GM23248 (cell line): ENCODE measurements around the gene DLG2. TPM values are rescaled to one million over a fixed set of nuclear protein-coding genes. Genes with fewer than 3 reads are reported as not detected.

Experiments
- DNase-seq: peaks from one replicate; pipeline ENCODE4 v3.0.0-alpha.2; 2015
- H2AFZ ChIP-seq: fragments of 200-600 bp; sonication (generic); 2 replicates; pipeline ENCODE4 v1.6.1; 2016; ENCODE audit warnings: antibody characterized with exemption
- H3F3A ChIP-seq: fragments of 200-600 bp; sonication (generic); 2 replicates; pipeline ENCODE4 v1.6.1; 2016; ENCODE audit warnings: mild to moderate bottlenecking, antibody characterized with exemption, mixed run types; ENCODE audit not compliant: insufficient read depth
- H3K27ac ChIP-seq: fragments of 200-600 bp; sonication (generic); 2 replicates; pipeline ENCODE4 v1.5.1; 2016; ENCODE audit warnings: mild to moderate bottlenecking
- H3K27me3 ChIP-seq: fragments of 200-600 bp; sonication (generic); replicated peaks from 2 replicates; pipeline ENCODE4 v1.6.1; 2016; ENCODE audit warnings: mild to moderate bottlenecking; ENCODE audit not compliant: insufficient read depth
- H3K36me3 ChIP-seq: fragments of 200-600 bp; sonication (generic); 2 replicates; pipeline ENCODE4 v1.6.1; 2016; ENCODE audit warnings: low read depth, mild to moderate bottlenecking
- H3K4me1 ChIP-seq: fragments of 200-600 bp; sonication (generic); 2 replicates; pipeline ENCODE4 v1.6.1; 2016; ENCODE audit warnings: mild to moderate bottlenecking; ENCODE audit not compliant: insufficient read depth
- H3K4me2 ChIP-seq: fragments of 200-600 bp; sonication (generic); one replicate; pipeline ENCODE4 v1.6.1; 2016; ENCODE audit warnings: mild to moderate bottlenecking; ENCODE audit not compliant: unreplicated experiment
- H3K4me3 ChIP-seq: fragments of 200-600 bp; sonication (generic); 2 replicates; pipeline ENCODE4 v1.5.1; 2016; ENCODE audit warnings: mild to moderate bottlenecking
- H3K79me2 ChIP-seq: fragments of 200-600 bp; sonication (generic); 2 replicates; pipeline ENCODE4 v1.6.1; 2016; ENCODE audit warnings: mild to moderate bottlenecking; ENCODE audit not compliant: insufficient read depth
- H3K9ac ChIP-seq: fragments of 200-600 bp; sonication (generic); 2 replicates; pipeline ENCODE4 v1.6.1; 2016; ENCODE audit warnings: mild to moderate bottlenecking
- H3K9me2 ChIP-seq: fragments of 200-600 bp; sonication (generic); 2 replicates; pipeline ENCODE4 v1.6.1; 2016; ENCODE audit warnings: mixed run types, mild to moderate bottlenecking, moderate library complexity; ENCODE audit not compliant: insufficient read depth
- H3K9me3 ChIP-seq: fragments of 200-600 bp; sonication (generic); one replicate; pipeline ENCODE4 v1.6.1; 2017; ENCODE audit warnings: low read depth
- H4K20me1 ChIP-seq: fragments of 200-600 bp; sonication (generic); 2 replicates; pipeline ENCODE4 v1.6.0; 2016; ENCODE audit not compliant: insufficient read depth
- EZH2 ChIP-seq: fragments of 200-600 bp; sonication (generic); IDR thresholded peaks from 2 replicates; pipeline ENCODE4 v1.6.1; 2018; ENCODE audit warnings: antibody characterized with exemption, mild to moderate bottlenecking; ENCODE audit not compliant: insufficient read depth, poor library complexity, severe bottlenecking
- EZH2phosphoT487 ChIP-seq: fragments of 200-600 bp; sonication (generic); IDR thresholded peaks from 2 replicates; pipeline ENCODE4 v1.6.1; 2018; ENCODE audit warnings: antibody characterized with exemption, moderate library complexity, mild to moderate bottlenecking, low read depth; ENCODE audit not compliant: insufficient read depth
- WGBS, 2 experiments: methylation state at CpG; one replicate each; pipeline ENCODE4 v1.1.6; 2015 to 2017; ENCODE audit warnings: low lambda C conversion rate in 2 of 2, low coverage in 1 of 2; ENCODE audit errors: missing lambda C conversion rate in 2 of 2; 5-methylcytosine and 5-hydroxymethylcytosine counted together
- in situ Hi-C: fragments of 300-500 bp; cut with MboI; formaldehyde crosslinking; loops from 2 replicates; pipeline ENCODE4 v1.15.0; 2020
- polyA plus RNA-seq: library from polyadenylated mRNA; unstranded; fragments of >200 nt; fragmentation: Nextera tagmentation; extraction: Ambion mirVana; gene quantifications from 2 replicates; pipeline ENCODE4 v1.2.1, GENCODE V29; 2016
- total RNA-seq: library from RNA; depleted of rRNA; stranded (reverse); fragments of >200 nt; shearing (Covaris generic); gene quantifications from 2 replicates; pipeline ENCODE4 v1.2.3, GENCODE V29; 2014

The DLG2 gene
- total and polyA plus RNA-seq, 2 experiments from 2014 or later: 1.1 to 1.7 TPM

DNA sequence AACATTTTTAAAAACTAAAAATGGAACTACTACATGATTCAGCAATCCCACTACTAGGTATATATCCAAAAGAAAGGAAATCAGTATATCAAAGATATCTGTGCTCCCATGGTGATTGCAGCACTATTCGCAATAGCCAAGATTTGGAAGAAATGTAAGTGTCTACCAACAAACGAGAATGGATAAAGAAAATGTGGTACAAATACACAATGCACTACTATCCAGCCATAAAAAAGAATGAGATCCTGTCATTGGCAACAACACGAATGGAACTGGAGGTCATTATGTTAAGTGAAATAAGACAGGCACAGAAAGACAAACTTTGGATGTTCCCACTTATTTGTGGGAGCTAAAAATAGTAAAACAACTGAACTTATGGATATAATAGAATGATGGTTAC, 1765.1 kb downstream of the DLG2 start:
- H3F3A ChIP-seq: no peaks in the 10 kb centered on the region
- H3K4me3 ChIP-seq: no peak overlapping the region
- no peaks in the 10 kb centered on the region for H3K36me3 ChIP-seq
- 11 to 13% methylated on average over 3 of the region's 3 CpGs for WGBS, 2 experiments
- H3K4me1 ChIP-seq: no peaks in the 10 kb centered on the region
- no peak for DNase-seq
- no peak overlapping the region for H3K4me2 ChIP-seq
- TF ChIP-seq EZH2phosphoT487 (no peak), EZH2 (no peak)
- no peaks in the 10 kb centered on the region for H3K9me2 ChIP-seq
- no peak overlapping the region for H3K9ac ChIP-seq
- H4K20me1 ChIP-seq: no peaks in the 10 kb centered on the region
- no peaks in the 10 kb centered on the region for H3K9me3 ChIP-seq
- no peak overlapping the region for H3K27ac ChIP-seq
- no peaks in the 10 kb centered on the region for H3K27me3 ChIP-seq
- no peaks in the 10 kb centered on the region for H3K79me2 ChIP-seq
- no peak overlapping the region for H2AFZ ChIP-seq
- in situ Hi-C loops: no loop called here

DNA sequence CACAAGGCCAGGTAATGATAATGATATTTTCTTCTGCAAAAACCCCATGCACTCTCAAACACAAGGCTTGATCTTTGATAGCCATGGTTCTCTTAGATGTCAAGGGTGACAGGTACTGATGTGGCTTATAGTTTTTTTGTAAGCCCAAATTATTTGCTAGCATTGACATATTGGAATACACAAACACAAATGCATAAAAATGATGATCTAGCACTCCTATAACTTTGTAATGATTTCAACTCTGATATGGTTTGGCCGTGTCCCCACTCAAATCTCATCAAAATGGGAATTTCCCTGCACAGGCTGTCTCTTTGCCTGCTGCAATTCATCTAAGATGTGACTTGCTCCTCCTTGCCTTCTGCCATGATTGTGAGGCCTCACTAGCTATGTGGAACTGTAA, 1768.5 kb downstream of the DLG2 start:
- Histone ChIP-seq H3K4me1 (no peaks in the 10 kb centered on the region), H3K9ac (no peak overlapping the region), H4K20me1 (no peaks in the 10 kb centered on the region), H3K36me3 (no peaks in the 10 kb centered on the region), H3K27me3 (no peaks in the 10 kb centered on the region), H3K27ac (no peak overlapping the region), H3K79me2 (no peaks in the 10 kb centered on the region), H3K4me2 (no peak overlapping the region), H3F3A (no peaks in the 10 kb centered on the region), H3K9me3 (no peaks in the 10 kb centered on the region), H3K9me2 (no peaks in the 10 kb centered on the region), H2AFZ (no peak overlapping the region), H3K4me3 (no peak overlapping the region)
- in situ Hi-C loops: no loop called here
- no peak for DNase-seq
- WGBS, 2 experiments: 9 to 14% methylated on average over 1 of the region's 1 CpG
- TF ChIP-seq EZH2 (no peak), EZH2phosphoT487 (no peak)

DNA sequence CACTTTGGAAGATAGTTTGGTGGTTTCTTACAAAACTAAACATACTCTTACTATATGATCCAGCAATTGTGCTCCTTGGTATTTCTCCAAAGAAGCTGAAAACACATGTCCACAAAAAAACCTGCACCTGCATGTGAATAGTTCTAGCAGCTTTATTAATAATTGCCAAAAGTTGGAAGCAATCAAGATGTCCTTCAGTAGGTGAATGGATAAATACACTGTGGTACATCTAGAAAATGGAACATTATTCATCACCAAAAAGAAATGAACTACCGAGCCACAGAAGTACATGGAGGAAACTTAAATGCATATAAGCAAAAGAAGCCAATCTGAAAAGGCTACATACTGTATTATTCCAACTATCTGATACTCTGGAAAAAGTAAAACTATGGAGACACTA, 1771.9 kb downstream of the DLG2 start:
- no peak overlapping the region for H3K9ac ChIP-seq
- in situ Hi-C loops: no loop called here
- no peak overlapping the region for H3K4me3 ChIP-seq
- no peaks in the 10 kb centered on the region for H3K4me1 ChIP-seq
- H3K27ac ChIP-seq: no peak overlapping the region
- WGBS, 2 experiments: 14 to 16% methylated on average over 1 of the region's 1 CpG
- no peaks in the 10 kb centered on the region for H3K36me3 ChIP-seq
- H3K9me2 ChIP-seq: no peaks in the 10 kb centered on the region
- no peak overlapping the region for H3K4me2 ChIP-seq
- H3K79me2 ChIP-seq: no peaks in the 10 kb centered on the region
- H3F3A ChIP-seq: no peaks in the 10 kb centered on the region
- TF ChIP-seq EZH2: no peak
- no peak for TF ChIP-seq EZH2phosphoT487
- H3K9me3 ChIP-seq: no peaks in the 10 kb centered on the region
- no peak overlapping the region for H2AFZ ChIP-seq
- DNase-seq: no peak
- no peaks in the 10 kb centered on the region for H3K27me3 ChIP-seq
- no peaks in the 10 kb centered on the region for H4K20me1 ChIP-seq

DNA sequence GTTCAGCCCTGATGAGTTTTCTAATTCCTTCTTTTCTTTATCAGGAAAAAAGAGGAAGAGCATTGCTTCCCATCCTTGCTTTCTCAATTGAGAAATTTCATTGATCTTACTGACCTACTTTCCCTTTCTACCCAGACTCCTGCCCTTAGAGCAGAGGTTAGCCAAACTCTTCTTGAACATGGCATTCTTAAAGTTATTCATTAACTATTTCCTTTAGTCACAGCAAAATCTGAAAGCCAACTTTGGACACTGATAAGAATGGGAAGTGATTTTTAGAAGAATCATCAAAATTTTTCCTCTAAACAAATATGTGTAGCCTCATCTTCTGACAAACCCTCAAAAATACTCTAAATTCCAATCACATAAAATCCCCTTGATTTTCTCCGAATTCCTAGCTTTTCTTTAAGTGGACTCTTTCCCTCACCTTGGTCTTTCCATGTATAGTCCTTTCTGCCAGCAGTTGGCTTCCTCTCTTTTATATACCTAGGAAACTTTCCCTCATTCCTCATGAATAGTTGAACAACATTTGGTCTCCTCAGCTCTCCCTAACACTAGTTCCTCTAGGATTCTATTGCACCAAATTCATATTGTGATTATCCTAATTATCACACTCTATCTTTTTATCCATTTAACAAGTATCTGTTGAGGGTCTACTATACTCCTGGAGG, 1774.2 kb downstream of the DLG2 start:
- H3K9ac ChIP-seq: no peak overlapping the region
- no peaks in the 10 kb centered on the region for H3K9me3 ChIP-seq
- in situ Hi-C loops: no loop called here
- H3F3A ChIP-seq: no peaks in the 10 kb centered on the region
- H3K4me2 ChIP-seq: no peak overlapping the region
- no peaks in the 10 kb centered on the region for H4K20me1 ChIP-seq
- 0% methylated on average over 1 of the region's 1 CpG for WGBS, 2 experiments
- H3K9me2 ChIP-seq: no peaks in the 10 kb centered on the region
- no peak for DNase-seq
- TF ChIP-seq EZH2 (no peak), EZH2phosphoT487 (no peak)
- H3K4me1 ChIP-seq: no peaks in the 10 kb centered on the region
- H3K36me3 ChIP-seq: no peaks in the 10 kb centered on the region
- H3K27ac ChIP-seq: no peak overlapping the region
- H3K4me3 ChIP-seq: no peak overlapping the region
- H3K27me3 ChIP-seq: no peaks in the 10 kb centered on the region
- H3K79me2 ChIP-seq: no peaks in the 10 kb centered on the region
- H2AFZ ChIP-seq: no peak overlapping the region

DNA sequence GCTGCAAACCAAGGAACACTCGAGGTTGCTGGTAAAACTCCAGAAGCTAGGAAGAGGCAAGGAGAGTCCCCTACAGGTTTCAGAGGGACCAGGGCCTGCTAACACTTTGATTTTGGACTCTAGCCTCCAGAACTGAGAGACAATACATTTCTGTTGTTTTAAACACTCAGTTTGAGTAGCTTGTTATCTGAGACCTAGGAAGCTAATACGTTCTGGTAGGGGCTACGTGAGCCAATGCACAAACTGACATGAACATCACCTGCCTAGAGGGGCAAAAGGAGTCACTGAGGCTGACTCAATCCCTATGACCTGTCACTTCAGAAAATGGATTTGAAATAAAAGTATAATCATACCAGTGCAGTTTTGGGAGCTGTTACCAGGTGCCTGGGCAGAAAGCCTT, 1775.1 kb downstream of the DLG2 start:
- TF ChIP-seq EZH2phosphoT487 (no peak), EZH2 (no peak)

More for the DNA sequence above, 1775.1 kb downstream of the DLG2 start:
- H2AFZ ChIP-seq: no peak overlapping the region
- no peak overlapping the region for H3K9ac ChIP-seq
- DNase-seq: no peak
- no peaks in the 10 kb centered on the region for H3K79me2 ChIP-seq
- H4K20me1 ChIP-seq: no peaks in the 10 kb centered on the region
- H3F3A ChIP-seq: no peaks in the 10 kb centered on the region
- no peaks in the 10 kb centered on the region for H3K27me3 ChIP-seq
- no peaks in the 10 kb centered on the region for H3K4me1 ChIP-seq
- H3K9me2 ChIP-seq: no peaks in the 10 kb centered on the region
- no peaks in the 10 kb centered on the region for H3K9me3 ChIP-seq
- 28 to 31% methylated on average over 3 of the region's 3 CpGs for WGBS, 2 experiments
- no peaks in the 10 kb centered on the region for H3K36me3 ChIP-seq
- no peak overlapping the region for H3K4me2 ChIP-seq
- in situ Hi-C loops: no loop called here
- no peak overlapping the region for H3K4me3 ChIP-seq
- H3K27ac ChIP-seq: no peak overlapping the region
